Endometrial microvascular endothelial cells (primary cell): Measurements from ENCODE around the gene DNAJC4. TPM values are rescaled to one million over a fixed set of nuclear protein-coding genes. Genes with fewer than 3 reads are reported as not detected.

ENCODE experiments used
- in situ Hi-C: cut with HindIII; loops from 2 replicates; pipeline ENCODE4 v1.10.0; 2017; ENCODE audit warnings: low sequenced_read_pairs, low pct_unique_long_range_greater_than_20kb; ENCODE audit errors: inconsistent ontology term
- total RNA-seq: library from RNA; depleted of rRNA; stranded (reverse); fragments of >200 nt; gene quantifications from one replicate; pipeline ENCODE4 v1.2.3, GENCODE V29; 2015; ENCODE audit errors: inconsistent ontology term

The DNAJC4 gene
- total RNA-seq, result 14.7 TPM

GRCh38 chr11:64230171-64230984 lies at the start of gene DNAJC4:
DNAJC4 (plus strand) TSS chr11:64230548; CDS start chr11:64230855, 307 bp downstream.
- in situ Hi-C loops, result no loop called here

GRCh38 chr11:64180891-64181290 lies 49.5 kb upstream of the DNAJC4 start:
- in situ Hi-C loops, result no loop called here

GRCh38 chr11:64181506-64182411 lies 48.6 kb upstream of the DNAJC4 start:
- in situ Hi-C loops, result no loop called here

- in situ Hi-C loops, result no loop called here
Observed at GRCh38 chr11:64183890-64184289, 46.5 kb upstream of the DNAJC4 start.

DNA sequence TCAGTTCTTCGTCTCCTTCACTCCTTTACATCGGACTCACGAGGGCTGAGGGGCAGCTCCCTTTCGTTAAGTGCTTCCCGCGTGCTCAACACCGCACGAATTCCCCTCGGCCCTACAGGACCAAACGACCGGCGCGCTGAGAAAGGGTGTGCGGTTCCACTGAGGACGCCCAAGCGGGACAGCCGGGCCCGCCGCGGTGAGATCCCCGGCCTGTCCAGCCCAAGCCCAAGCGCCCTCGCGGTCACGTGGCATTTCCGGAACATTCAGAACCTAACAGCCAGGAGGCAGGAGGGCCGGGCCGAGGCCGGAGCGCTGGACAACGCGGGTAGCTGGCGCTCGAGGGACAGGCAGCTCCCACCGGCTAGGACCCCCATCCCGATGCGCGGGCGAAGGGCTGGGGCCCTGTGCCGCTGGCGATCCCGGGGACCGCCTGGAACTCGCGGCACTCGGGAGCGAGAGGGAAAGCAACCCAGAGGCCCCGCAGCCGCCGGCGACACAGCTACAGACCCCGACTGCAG lies 45.1 kb upstream of the DNAJC4 start:
- in situ Hi-C loops, result no loop called here

DNA sequence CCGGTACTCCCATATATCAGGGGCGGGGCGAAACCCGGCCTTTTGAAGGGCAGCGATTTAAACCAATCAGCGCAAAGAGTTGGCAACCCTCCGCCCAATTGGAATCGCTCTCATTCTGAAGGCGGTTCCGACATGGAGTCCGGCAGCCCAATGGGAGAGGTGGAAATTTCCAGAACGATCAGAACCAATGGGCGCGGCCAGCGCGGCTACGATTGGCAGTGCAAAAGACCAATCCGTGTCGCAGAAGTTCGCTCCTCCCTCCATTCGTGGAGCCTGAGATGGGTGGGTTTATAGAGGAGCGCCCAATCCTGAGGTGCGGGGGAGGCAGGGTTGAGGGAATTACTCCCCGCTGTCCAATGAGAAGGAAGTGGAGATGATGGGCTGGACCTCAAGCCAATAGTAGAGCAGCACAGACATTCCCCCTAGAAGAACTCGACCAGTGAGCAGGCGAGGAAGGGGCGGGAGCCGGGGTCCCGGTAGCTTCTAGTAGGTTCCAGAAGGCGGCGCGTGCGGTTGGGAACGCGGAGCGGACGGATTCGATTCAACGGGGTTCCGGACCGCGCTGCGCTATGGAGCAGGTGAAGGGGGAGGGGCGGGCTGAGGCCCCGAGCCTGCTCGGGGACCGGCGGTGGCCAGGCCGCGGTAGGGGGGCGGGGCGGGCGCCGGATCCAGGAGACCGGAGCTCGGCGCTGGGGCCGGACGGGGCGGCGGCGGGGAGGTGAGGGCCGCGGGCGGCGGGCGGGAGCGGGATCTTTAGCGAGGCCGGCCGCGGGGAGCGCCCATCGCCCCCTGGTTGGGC lies 44.5 kb upstream of the DNAJC4 start, which contains the start of gene STIP1:
Gene STIP1 (plus strand): TSS at position 479 of the 799 bp plus-strand sequence. CDS start 91 bp downstream, at position 570.
- in situ Hi-C loops, result no loop called here

DNA sequence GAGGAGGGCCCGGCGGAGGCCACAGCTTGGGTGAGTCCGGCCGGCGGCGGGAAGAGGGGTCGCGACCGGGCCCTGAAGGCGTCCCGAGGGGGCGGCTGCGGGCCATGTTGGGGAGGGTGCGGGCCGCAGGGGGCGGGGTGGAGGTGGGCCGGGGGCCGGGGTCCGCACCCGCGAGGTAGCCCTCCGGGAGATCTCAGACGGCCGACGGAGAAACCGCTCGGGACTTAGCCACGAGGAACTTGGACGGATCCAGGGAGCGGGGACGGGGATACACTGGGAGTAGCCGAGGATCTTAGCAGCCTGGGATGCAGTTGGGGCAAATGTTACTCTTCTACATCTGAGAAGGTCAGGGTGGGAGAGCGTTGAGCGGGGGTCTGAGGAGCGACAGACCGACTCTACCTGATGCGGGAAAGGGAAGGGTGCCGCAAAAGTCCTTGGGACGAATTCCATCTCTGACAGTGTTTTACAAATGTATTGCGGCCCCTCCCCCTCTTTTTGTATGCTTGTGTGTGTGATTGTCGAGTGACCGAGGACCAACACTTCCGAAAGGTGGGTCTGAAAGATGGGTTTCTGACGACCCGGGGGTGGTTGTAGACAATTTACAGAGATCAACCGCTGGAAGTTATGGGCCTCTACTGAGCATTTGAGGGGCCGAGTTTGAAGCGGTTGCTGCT lies 43.7 kb upstream of the DNAJC4 start:
- in situ Hi-C loops, result no loop called here

GRCh38 chr11:64192434-64192833 lies 37.9 kb upstream of the DNAJC4 start:
- in situ Hi-C loops, result no loop called here

DNA sequence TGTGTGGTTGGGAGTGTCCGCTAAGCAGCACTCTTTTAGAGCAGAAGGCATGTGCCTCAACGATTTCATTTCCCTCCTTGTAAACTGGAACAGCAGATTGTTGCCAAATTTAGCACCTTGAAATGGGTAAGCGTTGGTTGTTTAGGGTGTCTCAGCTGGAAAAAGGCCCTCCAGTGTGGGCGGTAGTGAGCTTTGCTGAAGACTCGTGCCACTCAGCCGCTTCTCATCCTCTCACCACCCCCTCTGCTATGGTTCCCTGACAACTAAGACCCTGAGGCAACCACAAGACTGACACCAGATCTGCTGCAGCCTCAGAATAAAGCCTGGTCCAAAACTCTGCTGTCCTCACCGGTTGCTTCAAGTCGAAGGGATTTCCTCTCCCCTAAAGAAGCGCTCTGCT lies 33.7 kb upstream of the DNAJC4 start:
- in situ Hi-C loops, result no loop called here

DNA sequence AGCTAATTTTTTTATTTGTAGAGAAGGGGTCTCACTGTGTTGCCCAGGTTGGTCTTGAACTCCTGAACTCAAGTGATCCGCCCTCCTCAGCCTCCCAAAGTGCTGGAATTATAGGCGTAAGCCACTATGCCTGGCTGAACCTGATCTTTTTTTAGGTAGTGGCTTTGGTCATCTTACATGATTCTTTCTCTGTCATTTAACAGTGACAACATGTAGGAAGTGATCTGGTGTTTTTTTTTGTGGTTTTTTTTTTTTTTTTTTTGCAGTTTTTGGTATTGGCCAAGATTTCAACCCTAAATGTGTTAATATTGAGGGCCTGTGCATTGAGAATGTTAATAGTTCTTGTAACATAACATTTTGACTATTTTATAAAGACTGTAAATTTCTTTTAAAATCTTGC lies 31.8 kb upstream of the DNAJC4 start:
- in situ Hi-C loops, result no loop called here

GRCh38 chr11:64201543-64201942 lies 28.8 kb upstream of the DNAJC4 start:
- in situ Hi-C loops, result loop anchor here (10.0 kb wide), 1 partner anchor 197 kb away; no protein-coding TSS in a partner anchor

GRCh38 chr11:64202992-64203391 lies 27.4 kb upstream of the DNAJC4 start:
- in situ Hi-C loops, result loop anchor here (10.0 kb wide), 1 partner anchor 198 kb away; no protein-coding TSS in a partner anchor

- in situ Hi-C loops, result loop anchor here (10.0 kb wide), 1 partner anchor 199 kb away; no protein-coding TSS in a partner anchor
Observed at GRCh38 chr11:64203421-64204079, 26.8 kb upstream of the DNAJC4 start.

DNA sequence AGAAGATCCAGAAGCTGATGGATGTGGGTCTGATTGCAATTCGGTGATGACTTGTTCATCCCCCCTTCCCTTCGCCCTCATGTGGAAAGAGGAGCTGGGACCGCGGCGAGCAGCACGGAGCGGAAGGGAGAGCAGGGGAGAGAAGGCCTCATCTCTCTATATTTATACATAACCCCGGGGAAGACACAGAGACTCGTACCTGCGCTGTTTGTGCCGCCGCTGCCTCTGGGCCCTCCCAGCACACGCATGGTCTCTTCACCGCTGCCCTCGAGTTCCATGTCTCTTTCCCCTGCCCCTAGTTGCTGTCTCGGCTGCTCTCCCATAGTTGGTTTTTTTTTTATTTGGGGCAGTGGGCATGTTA lies 26.3 kb upstream of the DNAJC4 start:
- in situ Hi-C loops, result loop anchor here (10.0 kb wide), 1 partner anchor 199 kb away; no protein-coding TSS in a partner anchor

GRCh38 chr11:64204464-64204989 lies 25.8 kb upstream of the DNAJC4 start:
- in situ Hi-C loops, result loop anchor here (10.0 kb wide), 1 partner anchor 200 kb away; no protein-coding TSS in a partner anchor

GRCh38 chr11:64206457-64207255 lies 23.7 kb upstream of the DNAJC4 start, which contains the start of gene FERMT3:
FERMT3 (plus strand) TSS chr11:64206721; CDS start chr11:64207365, 644 bp downstream.
- in situ Hi-C loops, result loop anchor here (10.0 kb wide), 1 partner anchor 202 kb away; no protein-coding TSS in a partner anchor
